Colonic mucosa (tissue), 4 donors: ENCODE measurements around the gene GRHPR. TPM values are rescaled to one million over a fixed set of nuclear protein-coding genes. Genes with fewer than 3 reads are reported as not detected.

Experiments
- DNase-seq: peaks from one replicate; pipeline ENCODE4 v3.0.0-alpha.2; 2020
- H3K27ac ChIP-seq: fragments of 200-600 bp; one replicate; pipeline ENCODE4 v1.8.0; 2021
- H3K27me3 ChIP-seq: fragments of 200-600 bp; one replicate; pipeline ENCODE4 v1.8.0; 2021
- H3K36me3 ChIP-seq: fragments of 200-600 bp; one replicate; pipeline ENCODE4 v1.8.0; 2021
- H3K4me1 ChIP-seq: fragments of 200-600 bp; one replicate; pipeline ENCODE4 v1.8.0; 2021; ENCODE audit warnings: mild to moderate bottlenecking
- H3K4me3 ChIP-seq: fragments of 200-600 bp; one replicate; pipeline ENCODE4 v1.8.0; 2021
- H3K9ac ChIP-seq, 2 donors: one replicate each; pipeline ENCODE4 v1.7.0; 2013; ENCODE audit warnings: control low read depth in 2 of 2, low read depth in 2 of 2, low read length in 2 of 2
- H3K9me3 ChIP-seq: fragments of 200-600 bp; one replicate; pipeline ENCODE4 v1.8.0; 2021
- intact Hi-C: fragments of 100-400 bp; cut with DNase I; formaldehyde crosslinking; loops from one replicate; pipeline ENCODE4 v1.14.1; 2022
- total RNA-seq, 2 donors: library from RNA; stranded (reverse); fragmentation: NEBNext Ultra II Directional in 1 of 2; extraction: Animal tissue kit (Norgen Biotek cat#: 25700) in 1 of 2; gene quantifications; one replicate each; pipeline ENCODE4 v1.2.1, GENCODE V29; 2021
- TF ChIP-seq, protein P1 (sequence below): fragments of 200-600 bp; IDR thresholded peaks from one replicate; pipeline ENCODE4 v1.8.0; 2022; ENCODE audit warnings: antibody characterized with exemption, mild to moderate bottlenecking
- donor health status: healthy.
- donor health status: DM: no; HTN: no; CAD: no.
- donor health status: DM: no; HTN: no; CAD: no.

Gene GRHPR
- total RNA-seq, 2 donors from 2014 or later: 71.1 to 94.0 TPM

DNA sequence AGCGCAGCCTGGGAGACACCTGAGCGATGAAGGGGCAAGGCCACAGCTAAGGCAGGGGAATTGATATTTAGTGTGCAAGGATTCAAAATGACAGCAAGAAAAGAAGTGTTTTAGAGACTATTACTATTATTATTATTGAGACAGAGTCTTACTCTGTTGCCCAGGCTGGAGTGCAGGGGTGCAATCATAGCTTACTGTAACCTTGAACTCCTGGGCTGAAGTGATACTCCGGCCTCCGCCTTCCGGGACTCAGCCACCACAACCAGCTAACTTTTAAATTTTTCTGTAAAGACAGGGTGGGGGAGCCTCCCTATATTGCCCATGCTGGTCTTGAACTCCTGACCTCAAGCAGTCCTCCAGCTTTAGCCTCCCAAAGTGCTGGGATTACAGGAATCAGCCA, 3.3 kb upstream of the GRHPR start:
- DNase-seq: no peak
- Histone ChIP-seq H3K4me3 (no peak overlapping the region), H3K4me1 (peaks cover 11% of the 10 kb centered on the region), H3K9me3 (no peaks in the 10 kb centered on the region), H3K27me3 (no peaks in the 10 kb centered on the region), H3K9ac (no peak overlapping the region), H3K27ac (no peak overlapping the region), H3K36me3 (no peaks in the 10 kb centered on the region)
- intact Hi-C loops: no loop called here
- TF ChIP-seq, protein P1, sequence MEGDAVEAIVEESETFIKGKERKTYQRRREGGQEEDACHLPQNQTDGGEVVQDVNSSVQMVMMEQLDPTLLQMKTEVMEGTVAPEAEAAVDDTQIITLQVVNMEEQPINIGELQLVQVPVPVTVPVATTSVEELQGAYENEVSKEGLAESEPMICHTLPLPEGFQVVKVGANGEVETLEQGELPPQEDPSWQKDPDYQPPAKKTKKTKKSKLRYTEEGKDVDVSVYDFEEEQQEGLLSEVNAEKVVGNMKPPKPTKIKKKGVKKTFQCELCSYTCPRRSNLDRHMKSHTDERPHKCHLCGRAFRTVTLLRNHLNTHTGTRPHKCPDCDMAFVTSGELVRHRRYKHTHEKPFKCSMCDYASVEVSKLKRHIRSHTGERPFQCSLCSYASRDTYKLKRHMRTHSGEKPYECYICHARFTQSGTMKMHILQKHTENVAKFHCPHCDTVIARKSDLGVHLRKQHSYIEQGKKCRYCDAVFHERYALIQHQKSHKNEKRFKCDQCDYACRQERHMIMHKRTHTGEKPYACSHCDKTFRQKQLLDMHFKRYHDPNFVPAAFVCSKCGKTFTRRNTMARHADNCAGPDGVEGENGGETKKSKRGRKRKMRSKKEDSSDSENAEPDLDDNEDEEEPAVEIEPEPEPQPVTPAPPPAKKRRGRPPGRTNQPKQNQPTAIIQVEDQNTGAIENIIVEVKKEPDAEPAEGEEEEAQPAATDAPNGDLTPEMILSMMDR: no peak

DNA sequence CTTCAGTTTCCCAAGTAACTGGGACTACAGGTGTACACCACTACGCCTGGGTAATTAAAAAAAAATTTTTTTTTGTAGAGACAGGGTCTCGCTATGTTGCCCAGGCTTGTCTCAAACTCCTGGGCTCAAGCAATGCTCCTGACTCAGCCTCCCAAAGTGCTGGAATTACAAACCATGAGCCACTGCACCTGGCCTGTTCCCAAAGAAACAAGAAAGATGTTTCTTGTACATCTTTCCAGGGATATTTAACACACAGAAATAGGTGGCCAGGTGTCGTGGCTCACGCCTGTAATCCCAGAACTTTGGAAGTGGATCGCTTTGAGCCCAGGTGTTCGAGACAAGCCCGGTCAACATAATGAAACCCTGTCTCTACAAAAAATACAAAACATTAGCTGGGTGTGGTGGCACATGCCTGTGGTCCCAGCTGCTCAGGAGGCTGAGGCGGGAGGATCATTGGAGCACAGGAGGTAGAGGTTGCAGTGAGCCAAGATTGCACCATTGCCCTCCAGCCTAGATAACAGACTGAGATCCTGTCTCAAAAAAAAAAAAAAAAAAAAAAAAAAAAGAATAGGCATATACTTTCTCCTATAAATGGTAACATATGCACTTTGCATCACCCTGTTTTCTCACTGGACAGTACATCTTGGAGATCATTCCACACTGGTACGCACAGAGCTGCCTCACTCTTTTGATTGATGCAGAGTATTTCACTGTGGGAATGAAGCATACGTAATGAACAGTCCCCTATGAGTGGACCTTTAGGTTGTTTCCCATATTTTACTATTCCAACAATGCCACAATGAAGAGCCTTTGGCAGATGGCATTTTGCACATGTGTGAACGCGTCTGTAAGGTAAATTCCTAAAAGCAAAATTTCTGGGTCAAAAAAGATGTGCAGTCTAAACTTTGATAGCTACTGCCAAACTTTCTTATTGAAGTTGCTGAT, 2.0 kb upstream of the GRHPR start:
- H3K4me1 ChIP-seq: peaks cover 15% of the 10 kb centered on the region
- H3K9ac ChIP-seq: no peak overlapping the region
- no peak for DNase-seq
- intact Hi-C loops: no loop called here
- no peak overlapping the region for H3K4me3 ChIP-seq
- no peaks in the 10 kb centered on the region for H3K9me3 ChIP-seq
- no peaks in the 10 kb centered on the region for H3K36me3 ChIP-seq
- H3K27ac ChIP-seq: no peak overlapping the region
- H3K27me3 ChIP-seq: no peaks in the 10 kb centered on the region
- TF ChIP-seq, protein P1: no peak

DNA sequence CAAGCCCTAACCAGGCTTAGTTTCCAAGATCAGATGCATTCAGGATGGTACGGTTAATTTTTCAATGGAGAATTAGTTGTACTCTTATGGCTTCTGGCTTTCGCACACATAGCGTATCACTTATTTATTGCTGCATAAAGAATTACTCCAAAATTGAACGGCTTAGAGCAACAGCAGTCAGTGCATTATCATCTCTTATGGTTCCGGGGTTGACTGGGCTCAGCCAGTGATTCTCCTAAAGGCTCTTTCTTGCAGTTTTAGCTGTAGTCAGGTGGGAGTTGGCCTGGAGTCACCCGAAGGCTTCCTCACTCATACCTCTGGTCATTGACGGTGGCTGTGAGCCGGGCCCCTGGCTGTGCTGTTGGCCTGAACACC, 595 bp upstream of the GRHPR start:
- H3K36me3 ChIP-seq: no peaks in the 10 kb centered on the region
- peak overlapping the region; percentile 78 to 84 for H3K9ac ChIP-seq
- no peak for DNase-seq
- H3K27me3 ChIP-seq: no peaks in the 10 kb centered on the region
- intact Hi-C loops: no loop called here
- peak overlapping the region; percentile 70 for H3K27ac ChIP-seq
- peaks cover 15% of the 10 kb centered on the region for H3K4me1 ChIP-seq
- H3K4me3 ChIP-seq: peak overlapping the region; percentile 84
- TF ChIP-seq, protein P1: no peak
- H3K9me3 ChIP-seq: no peaks in the 10 kb centered on the region

DNA sequence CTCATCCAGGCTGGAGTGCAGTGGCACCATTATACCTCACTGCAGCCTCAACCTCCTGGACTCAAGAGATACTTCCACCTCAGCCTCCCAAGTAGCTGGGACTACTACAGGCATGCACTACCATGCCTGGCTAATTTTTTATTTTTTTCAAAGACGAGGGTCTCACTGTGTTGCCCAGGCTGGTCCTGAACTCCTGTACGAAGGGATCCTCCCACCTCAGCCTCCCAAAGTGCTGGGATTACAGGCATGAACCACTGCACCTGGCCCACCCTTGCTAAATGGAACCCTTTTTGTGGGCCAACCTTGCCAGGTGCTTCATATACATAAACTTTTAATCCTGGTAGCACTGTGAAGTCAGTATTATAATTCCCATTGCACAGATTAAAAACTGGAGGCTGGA, 1.0 kb downstream of the GRHPR start:
- no peaks in the 10 kb centered on the region for H3K36me3 ChIP-seq
- H3K9ac ChIP-seq: peak overlapping the region; percentile 26 to 78
- intact Hi-C loops: no loop called here
- TF ChIP-seq, protein P1: no peak
- H3K27me3 ChIP-seq: no peaks in the 10 kb centered on the region
- peaks cover 15% of the 10 kb centered on the region for H3K4me1 ChIP-seq
- H3K9me3 ChIP-seq: no peaks in the 10 kb centered on the region
- H3K27ac ChIP-seq: no peak overlapping the region
- H3K4me3 ChIP-seq: peak overlapping the region; percentile 84
- DNase-seq: no peak

GRCh38 chr9:37424204-37424685, 1.7 kb downstream of the GRHPR start:
- H3K9me3 ChIP-seq: no peaks in the 10 kb centered on the region
- intact Hi-C loops: no loop called here
- no peak overlapping the region for H3K4me3 ChIP-seq
- no peaks in the 10 kb centered on the region for H3K27me3 ChIP-seq
- TF ChIP-seq, protein P1: no peak
- H3K4me1 ChIP-seq: peaks cover 15% of the 10 kb centered on the region
- H3K9ac ChIP-seq: peak overlapping the region; percentile 26 to 78
- no peak overlapping the region for H3K27ac ChIP-seq
- H3K36me3 ChIP-seq: no peaks in the 10 kb centered on the region
- DNase-seq: no peak
